Ovary (tissue), 3 donors: Measurements from ENCODE around the gene SHB.

Source experiments
- CTCF ChIP-seq, 3 donors: fragments of 450-650 bp in 2 of 3; fragments of 200-600 bp in 1 of 3; IDR thresholded peaks; one replicate each; pipeline versions ENCODE4 v1.5.1 to v1.8.0; 2016 to 2022; ENCODE audit warnings: antibody characterized with exemption in 3 of 3, mild to moderate bottlenecking in 1 of 3
- EP300 ChIP-seq: sonication (generic); formaldehyde crosslinking; IDR thresholded peaks from one replicate; pipeline ENCODE4 v1.6.1; 2017; ENCODE audit warnings: antibody characterized with exemption
- POLR2A ChIP-seq: fragments of 450-650 bp; IDR thresholded peaks from one replicate; pipeline ENCODE4 v1.6.1; 2017; ENCODE audit warnings: antibody characterized with exemption, mild to moderate bottlenecking, moderate library complexity
- donor health status: DM: no; HTN: no; CAD: no.

- TF ChIP-seq CTCF (IDR thresholded peaks at IDR 0.05) = no peak
- TF ChIP-seq POLR2A = no peak
- no peak for TF ChIP-seq EP300
These were observed 5.7 kb downstream of the SHB start for GRCh38 chr9:38063363-38063707.
